Measurements from ENCODE around the gene GOT2.
"Not testable (repeated sequence)": the region's sequence is repeated elsewhere in the genome, so short reads cannot be mapped to it uniquely, and the experiment has no call there.

The GOT2 gene

GRCh38 chr16:58733671-58734458, at the start of gene GOT2:
Gene GOT2, minus strand, starts transcription at chr16:58734316. Its CDS starts 88 bp downstream, at chr16:58734228.
- peak; percentile 94 for DNase-seq

GRCh38 chr16:58779291-58779690, 45.2 kb upstream of the GOT2 start:
- not testable (repeated sequence) for DNase-seq

GRCh38 chr16:58773870-58774269, 39.8 kb upstream of the GOT2 start:
- no peak for DNase-seq

- no peak for DNase-seq
Measured at GRCh38 chr16:58768145-58768544, 34.0 kb upstream of the GOT2 start.

GRCh38 chr16:58767581-58767980, 33.5 kb upstream of the GOT2 start:
- DNase-seq = no peak

DNA sequence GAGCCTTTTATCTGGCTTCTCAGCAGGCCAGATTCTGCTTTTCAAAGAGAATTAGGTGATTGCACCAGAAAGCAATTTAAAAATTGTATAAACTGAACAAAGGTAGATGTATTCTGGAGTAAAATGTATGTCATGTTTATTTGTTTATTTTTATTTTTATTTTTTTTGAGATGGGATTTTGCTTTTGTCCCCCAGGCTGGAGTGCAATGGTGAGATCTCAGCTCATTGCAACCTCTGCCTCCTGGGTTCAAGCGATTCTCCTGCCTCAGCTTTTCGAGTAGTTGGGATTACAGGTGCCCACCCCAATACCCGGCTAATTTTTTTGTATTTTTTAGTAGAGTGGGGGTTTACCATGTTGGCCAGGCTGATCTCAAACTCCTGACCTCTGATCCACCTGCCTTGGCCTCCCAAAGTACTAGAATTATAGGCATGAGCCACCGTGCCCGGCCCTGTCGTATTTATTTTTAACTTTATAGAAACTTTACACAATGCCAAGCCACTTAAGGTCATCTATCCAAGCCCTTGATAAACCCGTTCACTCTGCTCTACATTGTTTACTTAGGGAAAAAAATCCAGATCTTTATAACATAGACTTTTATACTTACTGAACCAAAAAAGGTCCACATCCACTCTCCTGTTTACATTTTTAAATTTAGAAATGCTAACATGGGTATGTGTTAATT, 22.7 kb upstream of the GOT2 start:
- DNase-seq = no peak

DNA sequence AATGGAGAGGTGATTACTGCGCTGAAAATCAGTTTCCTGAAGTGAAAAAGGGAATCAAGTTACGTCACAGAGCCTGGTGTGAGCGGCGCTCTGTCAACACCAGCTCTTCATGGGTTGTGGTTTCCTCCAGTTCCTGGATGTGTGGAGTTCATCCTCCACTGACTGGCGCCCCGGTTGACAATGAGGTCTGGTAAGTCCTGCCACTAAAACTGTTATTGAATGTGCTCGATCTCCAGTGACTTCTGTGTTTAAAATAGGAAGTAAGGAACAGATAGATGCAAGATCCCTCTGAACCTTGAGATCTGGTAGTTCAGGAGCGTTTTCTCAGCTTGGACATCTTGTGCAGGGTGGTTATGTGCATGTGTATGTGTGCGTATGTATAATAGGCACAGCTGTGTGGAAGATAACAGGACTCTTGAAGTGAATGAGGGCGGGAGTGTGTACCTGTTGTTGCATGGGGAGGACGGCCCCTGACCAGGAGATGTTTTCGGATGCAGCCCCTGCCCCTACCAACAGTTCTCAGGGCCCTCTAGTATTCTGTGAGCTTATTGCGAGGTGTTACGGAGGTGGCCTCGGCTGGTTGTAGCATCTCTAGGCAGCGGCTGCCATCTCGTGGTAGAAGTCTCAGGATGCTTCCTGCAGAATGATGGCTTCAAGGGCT, 22.0 kb upstream of the GOT2 start:
- DNase-seq = peak; percentile 89

- no peak for DNase-seq
Measured at GRCh38 chr16:58753711-58754134, 19.6 kb upstream of the GOT2 start.

DNA sequence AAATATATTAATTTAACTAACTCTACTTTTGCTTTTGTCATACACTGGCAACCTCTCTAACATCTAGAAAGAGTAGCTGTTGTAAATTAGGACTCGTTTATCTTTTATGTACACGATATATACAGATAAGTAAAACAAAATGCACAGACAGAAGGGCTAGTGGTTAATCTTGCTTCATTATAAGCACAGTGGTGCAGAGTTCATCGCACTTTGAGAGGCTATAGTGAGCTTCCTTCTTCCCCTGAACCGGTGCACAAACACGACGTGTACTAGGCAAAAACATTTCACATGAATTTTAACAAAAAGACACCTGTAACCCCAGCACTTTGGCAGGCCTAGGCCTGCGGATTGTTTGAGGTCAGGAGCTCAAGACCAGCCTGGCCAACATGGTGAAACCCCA, 10.4 kb upstream of the GOT2 start:
- no peak for DNase-seq

DNA sequence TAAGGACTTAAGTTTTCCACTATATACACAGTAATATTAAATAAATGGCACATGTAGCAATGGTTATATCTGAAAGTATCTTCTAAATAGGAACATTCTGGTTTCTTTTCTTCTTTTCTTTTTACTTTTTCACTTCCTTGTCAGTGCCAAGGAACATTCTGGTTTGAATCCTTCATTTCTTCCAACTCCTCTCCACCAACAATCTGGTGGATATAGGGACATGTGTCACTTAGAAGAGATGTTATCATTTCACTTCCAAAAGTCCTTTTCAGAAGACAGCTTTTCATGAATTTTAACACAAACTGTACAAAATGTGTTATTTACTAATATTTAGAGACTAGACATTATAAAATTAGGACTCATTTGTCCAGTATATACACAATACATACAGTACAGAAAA, 7.9 kb upstream of the GOT2 start:
- DNase-seq = no peak

DNA sequence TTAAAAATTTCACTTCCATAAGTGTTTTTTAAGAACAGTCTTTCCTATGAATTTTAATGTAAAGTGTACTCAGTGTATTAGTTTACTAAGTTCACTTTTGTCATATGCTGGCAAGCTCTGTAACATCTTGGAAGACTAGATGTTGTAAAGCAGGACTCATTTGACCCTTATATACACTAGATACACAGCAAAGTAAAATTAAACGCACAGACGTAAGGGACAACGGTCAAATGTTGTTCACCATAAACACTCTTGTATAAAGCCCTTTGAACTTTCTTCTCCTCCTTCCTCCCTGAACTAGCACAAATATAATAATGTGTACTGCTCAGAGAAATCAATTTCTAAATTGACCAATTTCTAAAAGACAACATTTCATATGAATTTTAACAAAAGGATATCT, 7.0 kb upstream of the GOT2 start:
- no peak for DNase-seq

DNA sequence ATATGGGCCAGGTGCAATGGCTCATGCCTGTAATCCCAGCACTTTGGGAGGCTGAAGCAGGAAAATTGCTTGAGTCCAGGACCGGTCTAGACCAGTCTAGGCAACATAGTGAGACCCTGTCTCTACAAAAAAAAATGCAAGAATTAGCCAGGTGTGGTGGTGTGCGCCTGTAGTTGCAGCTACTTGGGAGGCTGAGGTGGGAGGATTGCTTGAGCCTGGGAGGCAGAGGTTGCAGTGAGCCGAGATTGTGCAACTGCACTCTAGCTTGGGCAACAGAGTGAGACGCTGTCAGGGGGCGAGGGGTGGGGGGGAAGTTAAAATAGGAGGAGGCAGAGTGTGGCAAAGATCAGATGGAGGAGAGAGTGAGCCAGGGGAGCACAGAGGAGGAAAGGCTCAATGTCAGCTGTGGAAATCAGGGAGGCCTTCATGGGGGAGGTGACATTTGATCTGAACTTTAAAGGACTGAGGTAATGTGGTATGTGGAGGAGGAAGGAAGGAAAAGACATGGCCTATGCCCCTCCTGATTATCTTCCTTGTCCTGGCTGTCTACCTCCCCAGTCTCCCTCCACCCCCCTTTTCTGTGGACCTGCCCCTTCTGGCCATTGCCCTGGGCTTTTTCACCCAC, 4.7 kb upstream of the GOT2 start:
- no peak for DNase-seq

GRCh38 chr16:58736341-58736740, 2.2 kb upstream of the GOT2 start:
- DNase-seq = not testable (repeated sequence)

DNA sequence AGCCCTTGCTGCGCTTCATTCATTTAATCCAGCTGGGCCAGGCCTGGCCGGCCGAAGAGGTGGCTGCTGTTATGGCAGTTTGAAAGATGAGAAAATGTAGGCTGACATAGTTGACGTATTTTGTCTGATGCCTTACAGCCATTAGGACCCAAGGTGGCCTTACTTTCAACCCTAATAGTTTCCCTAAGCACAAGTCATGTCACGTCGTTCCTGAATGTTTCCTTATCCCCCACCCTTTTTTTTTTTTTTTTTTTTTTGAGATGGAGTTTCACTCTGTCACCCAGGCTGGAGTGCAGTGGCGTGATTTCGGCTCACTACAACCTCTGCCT, 307 bp upstream of the GOT2 start:
- DNase-seq = no peak

- peak; percentile 11 for DNase-seq
Measured at GRCh38 chr16:58733248-58733670, 857 bp downstream of the GOT2 start.

- DNase-seq = peak; percentile 27
Measured at GRCh38 chr16:58732545-58733247, 1.4 kb downstream of the GOT2 start.

DNA sequence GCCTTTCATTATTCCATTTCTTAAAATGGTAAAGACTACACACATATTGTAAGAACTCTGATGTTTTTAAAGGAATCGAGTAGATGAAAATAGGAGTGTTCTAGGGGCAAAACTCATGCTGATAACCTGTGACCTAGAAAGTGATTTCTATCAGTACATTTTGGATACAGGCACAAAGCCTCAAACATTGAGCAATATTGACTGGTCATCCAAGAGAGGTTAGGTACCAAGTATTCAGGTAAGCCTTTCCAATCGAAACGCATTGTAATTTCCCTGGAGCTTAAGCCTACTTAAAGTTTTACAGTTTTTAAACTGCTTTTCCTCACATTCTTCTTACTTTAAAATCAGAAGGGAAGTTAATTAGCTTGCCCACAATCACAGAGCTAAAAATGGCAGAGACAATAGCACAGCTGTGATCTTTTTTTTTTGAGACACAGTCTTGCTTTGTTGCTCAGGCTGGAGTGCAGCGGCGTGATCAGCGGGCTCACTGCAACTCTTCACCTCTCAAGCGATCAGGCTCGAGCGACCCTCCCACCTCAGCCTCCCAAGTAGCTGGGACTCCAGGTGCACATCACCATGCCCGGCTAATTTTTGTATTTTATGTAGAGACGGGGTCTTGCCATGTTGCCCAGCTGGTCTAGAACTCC, 3.3 kb downstream of the GOT2 start:
- DNase-seq = no peak

- no peak for DNase-seq
Measured at GRCh38 chr16:58727796-58728568, 6.1 kb downstream of the GOT2 start.

DNA sequence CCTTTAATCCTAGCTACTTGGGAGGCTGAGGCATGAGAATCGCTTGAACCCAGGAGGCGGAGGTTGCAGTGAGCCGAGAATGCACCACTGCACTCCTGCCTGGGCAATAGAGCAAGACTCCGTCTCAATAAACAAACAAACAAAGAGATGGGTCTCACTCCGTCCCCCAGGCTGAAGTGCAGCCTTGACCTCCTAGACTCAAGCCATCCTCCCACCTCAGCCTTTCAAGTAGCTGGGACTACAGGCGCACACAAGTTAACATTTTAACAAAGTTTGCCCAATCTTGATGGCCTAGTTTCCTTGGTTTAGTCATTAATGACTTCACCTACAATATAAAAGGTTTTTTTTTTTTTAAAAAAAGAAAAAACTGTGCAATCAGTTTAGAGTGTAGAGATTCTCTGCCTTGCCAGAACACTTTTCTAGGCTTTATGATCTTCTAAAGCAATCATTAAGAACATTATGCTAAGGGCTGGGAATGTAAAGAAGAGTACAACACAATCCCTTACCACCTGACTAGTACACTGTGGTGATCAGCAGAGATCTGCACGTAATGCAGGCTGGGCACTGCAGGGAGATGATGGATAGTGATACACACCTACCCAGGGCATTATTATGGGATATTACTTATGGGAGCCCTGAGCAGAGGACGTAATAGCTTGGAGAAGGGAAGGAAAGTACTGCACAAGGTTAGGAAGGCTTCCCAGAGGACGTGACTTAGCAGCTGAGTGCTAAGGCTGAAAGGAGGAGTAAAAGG, 6.9 kb downstream of the GOT2 start:
- no peak for DNase-seq

DNA sequence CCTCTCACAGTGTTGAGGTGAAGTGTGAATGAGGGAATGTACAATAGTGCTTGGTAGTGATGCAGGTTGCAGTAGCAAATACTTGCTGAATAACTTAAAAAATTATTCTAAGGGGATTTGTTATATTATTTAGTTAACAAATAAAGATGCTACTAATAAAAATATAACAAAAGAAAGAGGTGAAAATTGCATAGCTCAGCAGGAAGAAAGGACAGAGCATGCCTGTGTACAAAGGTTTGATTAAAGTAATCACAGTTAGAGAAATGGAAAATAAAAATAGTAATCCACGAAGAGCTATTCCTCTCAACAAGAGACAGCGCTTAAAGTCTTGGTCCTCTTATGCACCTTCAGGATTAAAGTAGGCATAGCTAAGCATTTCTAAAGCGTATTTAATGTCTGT, 11.0 kb downstream of the GOT2 start:
- DNase-seq = no peak

DNA sequence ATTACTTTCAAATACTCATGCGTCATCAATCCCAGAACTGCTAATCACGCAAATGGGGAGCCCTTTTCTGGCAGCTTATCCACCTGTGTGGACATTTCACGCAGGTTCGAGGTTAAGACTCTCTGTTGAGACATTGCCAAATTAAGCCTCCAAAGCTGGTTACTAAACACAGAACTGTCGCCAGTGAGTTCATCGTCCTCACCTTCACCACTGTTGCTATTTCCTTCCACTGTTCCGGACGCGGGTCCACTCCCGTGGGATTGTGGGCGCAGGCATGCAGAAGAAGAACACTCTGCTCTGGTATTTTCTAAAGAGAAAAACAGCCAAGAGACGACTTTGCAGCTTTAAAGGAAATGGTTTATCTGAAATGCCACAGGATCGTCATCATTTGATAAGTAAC, 16.1 kb downstream of the GOT2 start:
- DNase-seq = no peak

Measured in RPMI8226 (cell line).